ENCODE results near the gene CAPN2.
"Not testable (repeated sequence)": the region's sequence is repeated elsewhere in the genome, so short reads cannot be mapped to it uniquely, and the experiment has no call there.

DNA sequence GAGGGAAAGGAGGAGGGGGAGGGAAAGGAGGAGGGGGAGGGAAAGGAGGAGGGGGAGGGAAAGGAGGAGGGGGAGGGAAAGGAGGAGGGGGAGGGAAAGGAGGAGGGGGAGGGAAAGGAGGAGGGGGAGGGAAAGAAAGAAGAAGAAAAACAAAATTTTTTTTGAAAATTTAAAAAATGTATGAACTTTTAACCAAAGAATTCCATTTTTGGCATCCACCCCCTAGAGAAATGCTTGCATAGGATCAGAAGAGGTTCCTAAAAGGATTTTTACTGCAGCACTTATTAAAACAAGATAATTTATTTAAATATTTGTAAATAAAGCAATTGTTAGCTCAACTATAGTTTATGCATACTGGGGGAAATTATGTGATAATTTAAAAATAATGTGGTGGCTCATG is 104.9 kb downstream of the CAPN2 start:
- TF ChIP-seq, protein P1, sequence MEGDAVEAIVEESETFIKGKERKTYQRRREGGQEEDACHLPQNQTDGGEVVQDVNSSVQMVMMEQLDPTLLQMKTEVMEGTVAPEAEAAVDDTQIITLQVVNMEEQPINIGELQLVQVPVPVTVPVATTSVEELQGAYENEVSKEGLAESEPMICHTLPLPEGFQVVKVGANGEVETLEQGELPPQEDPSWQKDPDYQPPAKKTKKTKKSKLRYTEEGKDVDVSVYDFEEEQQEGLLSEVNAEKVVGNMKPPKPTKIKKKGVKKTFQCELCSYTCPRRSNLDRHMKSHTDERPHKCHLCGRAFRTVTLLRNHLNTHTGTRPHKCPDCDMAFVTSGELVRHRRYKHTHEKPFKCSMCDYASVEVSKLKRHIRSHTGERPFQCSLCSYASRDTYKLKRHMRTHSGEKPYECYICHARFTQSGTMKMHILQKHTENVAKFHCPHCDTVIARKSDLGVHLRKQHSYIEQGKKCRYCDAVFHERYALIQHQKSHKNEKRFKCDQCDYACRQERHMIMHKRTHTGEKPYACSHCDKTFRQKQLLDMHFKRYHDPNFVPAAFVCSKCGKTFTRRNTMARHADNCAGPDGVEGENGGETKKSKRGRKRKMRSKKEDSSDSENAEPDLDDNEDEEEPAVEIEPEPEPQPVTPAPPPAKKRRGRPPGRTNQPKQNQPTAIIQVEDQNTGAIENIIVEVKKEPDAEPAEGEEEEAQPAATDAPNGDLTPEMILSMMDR (conservative IDR thresholded peaks at IDR 0.05): not testable (repeated sequence)
- TF ChIP-seq EZH2 (IDR thresholded peaks at IDR 0.05; ENCODE audit: low read depth): not testable (repeated sequence)
